GM19043 (cell line): ENCODE measurements around the gene CPXM2.

Experiments
- ATAC-seq: cut with Tn5 transposase; IDR thresholded peaks from one replicate; pipeline ENCODE4 v1.9.1; 2021; ENCODE audit warnings: low read depth; ENCODE audit not compliant: unreplicated experiment

The CPXM2 gene

DNA sequence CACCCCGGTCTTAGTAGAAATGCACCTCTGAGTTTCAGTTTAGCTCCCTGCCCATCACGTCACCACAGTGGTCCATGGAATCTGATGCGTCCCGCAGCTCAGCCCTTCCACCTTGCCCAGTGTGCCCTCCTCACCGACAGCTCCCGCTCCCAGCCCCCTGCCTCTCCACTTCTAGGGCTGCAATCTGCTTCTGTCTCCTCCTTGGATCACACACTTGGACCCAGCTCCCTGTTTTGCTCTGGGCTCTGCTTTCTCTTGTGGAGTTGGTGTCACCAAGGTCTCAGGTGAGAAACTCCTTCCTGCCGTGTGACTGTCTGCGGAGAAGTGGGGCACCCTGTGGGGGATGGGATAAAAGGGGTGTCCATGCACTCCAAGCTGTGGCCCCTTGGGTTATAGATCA is 187.5 kb downstream of the CPXM2 start:
- ATAC-seq: no peak

- no peak for ATAC-seq
Measured at GRCh38 chr10:123703195-123703790, 188.3 kb downstream of the CPXM2 start.
